Measurements from ENCODE around the gene MSTO1.

DNA sequence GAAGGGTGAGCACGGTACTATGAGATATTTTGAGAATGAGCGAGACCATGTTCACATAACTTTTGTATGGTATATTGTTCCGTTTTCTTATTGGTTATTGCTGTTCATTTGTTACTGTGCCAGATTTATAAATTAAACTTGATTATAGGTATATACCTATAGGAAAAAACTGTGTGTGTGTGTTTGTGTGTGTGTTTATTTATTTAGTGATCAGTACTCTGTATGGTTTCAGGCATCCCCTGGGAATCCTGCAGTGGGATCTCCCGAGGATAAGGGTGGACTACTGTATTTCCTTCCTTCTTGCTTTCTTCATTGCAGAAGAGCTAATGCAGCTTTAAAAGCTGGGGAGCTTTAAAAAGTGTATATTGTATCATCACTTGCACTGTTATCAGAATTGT, 39.4 kb upstream of the MSTO1 start:
- TF ChIP-seq, protein P1, sequence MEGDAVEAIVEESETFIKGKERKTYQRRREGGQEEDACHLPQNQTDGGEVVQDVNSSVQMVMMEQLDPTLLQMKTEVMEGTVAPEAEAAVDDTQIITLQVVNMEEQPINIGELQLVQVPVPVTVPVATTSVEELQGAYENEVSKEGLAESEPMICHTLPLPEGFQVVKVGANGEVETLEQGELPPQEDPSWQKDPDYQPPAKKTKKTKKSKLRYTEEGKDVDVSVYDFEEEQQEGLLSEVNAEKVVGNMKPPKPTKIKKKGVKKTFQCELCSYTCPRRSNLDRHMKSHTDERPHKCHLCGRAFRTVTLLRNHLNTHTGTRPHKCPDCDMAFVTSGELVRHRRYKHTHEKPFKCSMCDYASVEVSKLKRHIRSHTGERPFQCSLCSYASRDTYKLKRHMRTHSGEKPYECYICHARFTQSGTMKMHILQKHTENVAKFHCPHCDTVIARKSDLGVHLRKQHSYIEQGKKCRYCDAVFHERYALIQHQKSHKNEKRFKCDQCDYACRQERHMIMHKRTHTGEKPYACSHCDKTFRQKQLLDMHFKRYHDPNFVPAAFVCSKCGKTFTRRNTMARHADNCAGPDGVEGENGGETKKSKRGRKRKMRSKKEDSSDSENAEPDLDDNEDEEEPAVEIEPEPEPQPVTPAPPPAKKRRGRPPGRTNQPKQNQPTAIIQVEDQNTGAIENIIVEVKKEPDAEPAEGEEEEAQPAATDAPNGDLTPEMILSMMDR (IDR thresholded peaks at IDR 0.05): no peak
- no peak for TF ChIP-seq POLR2A (IDR thresholded peaks at IDR 0.05)

Measured in lower leg skin (tissue), 3 donors.